Measurements from ENCODE around the gene GABBR2. TPM values are rescaled to one million over a fixed set of nuclear protein-coding genes. Genes with fewer than 3 reads are reported as not detected.

GABBR2 gene
- total RNA-seq, 1 donor from 2014 or later: 0.24 TPM

GRCh38 chr9:98450496-98450895 lies 258.2 kb downstream of the GABBR2 start:
- Histone ChIP-seq H3K27ac (no peak overlapping the region), H3K4me1 (no peaks in the 10 kb centered on the region), H3K27me3 (ENCODE audit: low read depth) (no peaks in the 10 kb centered on the region), H3K36me3 (no peaks in the 10 kb centered on the region), H3K4me3 (no peak overlapping the region), H3K9me3 (no peaks in the 10 kb centered on the region)
- no peak for TF ChIP-seq CTCF (IDR thresholded peaks at IDR 0.05)
- intact Hi-C loops (cut with DNase I): no loop called here
- DNase-seq: no peak
- no peak for ATAC-seq

- Histone ChIP-seq H3K27ac (no peak overlapping the region), H3K27me3 (ENCODE audit: low read depth) (no peaks in the 10 kb centered on the region), H3K9me3 (no peaks in the 10 kb centered on the region), H3K36me3 (no peaks in the 10 kb centered on the region), H3K4me3 (no peak overlapping the region), H3K4me1 (no peaks in the 10 kb centered on the region)
- no peak for TF ChIP-seq CTCF (IDR thresholded peaks at IDR 0.05)
- intact Hi-C loops (cut with DNase I): no loop called here
- ATAC-seq (no peak), DNase-seq (no peak)
Measured at GRCh38 chr9:98449871-98450270, 258.9 kb downstream of the GABBR2 start.

DNA sequence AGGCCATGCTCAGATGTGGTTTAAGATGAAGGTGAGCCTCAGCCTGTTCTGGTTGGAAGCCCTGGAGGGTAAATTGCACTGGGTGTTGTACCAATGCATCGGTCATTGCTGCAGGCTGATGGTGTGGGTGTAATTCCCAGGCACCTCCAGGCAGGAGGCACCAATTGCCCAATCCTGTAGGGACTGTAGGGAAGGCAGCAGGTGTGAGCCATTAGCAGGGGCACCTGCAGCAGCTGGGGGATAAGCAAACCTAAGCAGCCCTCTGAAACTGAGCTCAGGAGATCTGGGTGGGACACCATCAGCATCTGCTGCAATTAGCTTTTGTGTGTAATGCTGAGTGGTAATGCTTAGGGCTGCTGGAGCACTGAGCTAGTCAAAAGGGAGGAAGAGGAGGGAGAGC lies 263.2 kb downstream of the GABBR2 start:
- intact Hi-C loops (cut with DNase I): no loop called here
- DNase-seq (no peak), ATAC-seq (no peak)
- Histone ChIP-seq H3K4me3 (no peak overlapping the region), H3K9me3 (no peaks in the 10 kb centered on the region), H3K4me1 (no peaks in the 10 kb centered on the region), H3K36me3 (no peaks in the 10 kb centered on the region), H3K27me3 (ENCODE audit: low read depth) (no peaks in the 10 kb centered on the region), H3K27ac (no peak overlapping the region)
- TF ChIP-seq CTCF (IDR thresholded peaks at IDR 0.05): no peak

DNA sequence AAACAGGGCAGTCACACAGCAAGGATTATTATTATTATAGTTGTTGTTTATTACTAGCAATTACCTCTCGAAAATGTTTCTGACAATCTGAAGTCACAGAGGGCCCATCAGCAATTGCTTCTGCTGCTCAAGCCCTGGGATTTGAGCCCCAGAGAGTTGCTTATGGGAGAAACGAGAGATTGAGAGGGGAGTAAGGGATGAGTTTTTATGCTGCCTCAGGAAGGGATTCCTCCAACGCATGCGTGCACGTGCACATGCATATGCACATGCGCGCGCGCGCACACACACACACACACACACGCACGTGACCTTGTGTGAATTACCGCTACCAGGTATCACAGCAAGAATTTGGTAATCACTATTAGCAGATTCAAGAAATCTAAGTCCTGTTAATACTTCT lies 264.1 kb downstream of the GABBR2 start:
- H3K27ac ChIP-seq: no peak overlapping the region
- no peak for TF ChIP-seq CTCF (IDR thresholded peaks at IDR 0.05)
- ATAC-seq (no peak), DNase-seq (no peak)
- H3K9me3 ChIP-seq: no peaks in the 10 kb centered on the region
- H3K27me3 ChIP-seq (ENCODE audit: low read depth): no peaks in the 10 kb centered on the region
- H3K36me3 ChIP-seq: no peaks in the 10 kb centered on the region
- intact Hi-C loops (cut with DNase I): no loop called here
- no peaks in the 10 kb centered on the region for H3K4me1 ChIP-seq
- no peak overlapping the region for H3K4me3 ChIP-seq

DNA sequence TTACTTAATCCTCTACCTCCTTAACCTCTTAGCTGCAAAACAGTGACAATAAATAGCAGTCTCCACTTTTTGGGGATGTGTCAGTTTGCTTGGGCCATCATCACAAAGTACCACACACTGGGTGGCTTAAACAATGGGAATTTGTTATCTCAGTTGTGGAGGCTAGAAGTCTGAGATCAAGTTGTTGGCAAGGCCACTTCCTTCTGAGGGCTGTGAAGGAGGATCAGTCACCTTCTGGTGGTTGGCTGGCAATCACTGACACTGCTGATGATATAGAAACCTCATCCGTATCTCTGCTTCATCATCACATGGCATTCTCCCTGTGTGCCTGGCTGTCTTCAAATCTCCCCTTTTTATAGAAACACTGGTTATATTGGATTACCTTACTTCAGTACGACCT lies 266.2 kb downstream of the GABBR2 start:
- no peak overlapping the region for H3K4me3 ChIP-seq
- no peak overlapping the region for H3K27ac ChIP-seq
- H3K36me3 ChIP-seq: no peaks in the 10 kb centered on the region
- ATAC-seq (no peak), DNase-seq (no peak)
- TF ChIP-seq CTCF (IDR thresholded peaks at IDR 0.05): no peak
- no peaks in the 10 kb centered on the region for H3K9me3 ChIP-seq
- H3K4me1 ChIP-seq: no peaks in the 10 kb centered on the region
- intact Hi-C loops (cut with DNase I): no loop called here
- no peaks in the 10 kb centered on the region for H3K27me3 ChIP-seq (ENCODE audit: low read depth)

- no peak for ATAC-seq
- DNase-seq: no peak
- no peak for TF ChIP-seq CTCF (IDR thresholded peaks at IDR 0.05)
- no peak overlapping the region for H3K4me3 ChIP-seq
- H3K4me1 ChIP-seq: no peaks in the 10 kb centered on the region
- no peaks in the 10 kb centered on the region for H3K9me3 ChIP-seq
- H3K27ac ChIP-seq: no peak overlapping the region
- H3K27me3 ChIP-seq (ENCODE audit: low read depth): no peaks in the 10 kb centered on the region
- H3K36me3 ChIP-seq: no peaks in the 10 kb centered on the region
- intact Hi-C loops (cut with DNase I): no loop called here
Measured at GRCh38 chr9:98442114-98442513, 266.6 kb downstream of the GABBR2 start.

All from lower lobe of right lung (tissue), 2 donors.